Nephron progenitor cell (in vitro differentiated cells): ENCODE measurements around the gene TOB2.

Experiments
- DNase-seq: peaks from one replicate; pipeline ENCODE4 v3.0.0; 2021
- H3K27ac Mint-ChIP-seq: 2 replicates; pipeline ENCODE4 v1.8.0; 2021; ENCODE audit warnings: mild to moderate bottlenecking, moderate library complexity, mixed read lengths
- H3K27me3 Mint-ChIP-seq: 2 replicates; pipeline ENCODE4 v1.8.0; 2021; ENCODE audit warnings: mild to moderate bottlenecking, low read depth, mixed read lengths; ENCODE audit not compliant: poor library complexity
- H3K36me3 Mint-ChIP-seq: 2 replicates; pipeline ENCODE4 v1.8.0; 2021; ENCODE audit warnings: low read depth, mixed read lengths
- H3K4me1 Mint-ChIP-seq: 2 replicates; pipeline ENCODE4 v1.8.0; 2021; ENCODE audit warnings: mixed read lengths
- H3K4me3 Mint-ChIP-seq: 2 replicates; pipeline ENCODE4 v1.8.0; 2021; ENCODE audit warnings: mild to moderate bottlenecking, moderate library complexity, mixed read lengths
- H3K9me3 Mint-ChIP-seq: 2 replicates; pipeline ENCODE4 v1.8.0; 2021; ENCODE audit warnings: mild to moderate bottlenecking, moderate library complexity, mixed read lengths
- CTCF ChIP-seq: fragments of 200-600 bp; sonication (generic); IDR thresholded peaks from 2 replicates; pipeline ENCODE4 v1.5.0; 2021; ENCODE audit warnings: antibody characterized with exemption

The TOB2 gene

GRCh38 chr22:41485033-41485432 is 38.4 kb upstream of the TOB2 start:
- Mint-ChIP-seq H3K27ac (no peak overlapping the region), H3K27me3 (no peaks in the 10 kb centered on the region), H3K9me3 (no peaks in the 10 kb centered on the region), H3K4me3 (no peak overlapping the region), H3K36me3 (no peaks in the 10 kb centered on the region), H3K4me1 (peaks cover 13% of the 10 kb centered on the region)
- TF ChIP-seq CTCF = no peak
- DNase-seq = no peak

DNA sequence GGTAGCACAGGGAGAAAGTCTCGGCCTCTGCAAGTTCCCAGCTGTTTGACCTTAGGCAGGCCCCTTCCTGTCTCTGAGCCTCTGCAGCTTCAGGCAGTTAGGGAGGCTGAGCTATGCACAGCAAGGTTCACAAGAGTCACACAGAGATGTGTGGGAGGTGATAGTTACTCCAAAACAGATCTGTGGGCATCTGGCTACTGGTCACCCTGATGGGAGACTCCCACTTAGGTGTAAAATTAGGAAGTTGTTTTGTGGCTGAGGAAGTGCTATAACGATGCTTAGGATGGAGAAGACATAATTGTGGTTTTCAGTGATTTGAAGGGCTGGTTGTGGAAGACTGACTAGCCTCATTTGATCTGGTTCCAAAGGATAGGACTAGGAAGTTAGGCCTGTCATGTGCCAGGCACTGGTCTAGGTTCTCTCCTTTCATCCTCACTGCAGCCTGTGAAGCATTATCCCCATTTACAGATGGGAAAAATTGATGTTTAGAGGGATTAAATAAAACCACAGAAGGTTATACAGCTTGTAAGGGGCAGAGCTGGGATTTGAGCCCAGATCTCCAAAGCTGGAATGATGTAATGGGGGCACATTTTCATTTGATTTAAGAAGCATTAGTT is 35.8 kb upstream of the TOB2 start:
- Mint-ChIP-seq H3K27me3 (no peaks in the 10 kb centered on the region), H3K4me1 (peaks cover 21% of the 10 kb centered on the region)

DNA sequence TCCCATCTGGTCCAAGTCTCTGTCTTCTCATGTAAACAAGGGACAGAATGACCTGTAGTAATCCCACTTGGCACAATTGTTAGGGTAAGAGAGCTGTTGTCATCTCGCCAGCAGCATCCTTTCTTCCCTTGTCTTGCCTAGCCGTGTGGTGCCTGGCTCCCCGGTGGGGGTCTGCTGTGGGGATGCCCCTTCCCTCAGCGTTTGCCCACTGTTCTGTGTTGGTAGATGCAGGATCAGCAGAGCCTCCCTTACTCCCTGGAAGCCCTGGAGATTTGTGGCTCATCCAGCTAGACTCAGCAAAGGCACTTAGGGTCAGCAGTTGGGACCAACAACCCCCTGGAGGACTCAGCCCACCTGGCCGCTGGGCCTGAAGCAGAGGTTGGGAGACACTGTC is 35.3 kb upstream of the TOB2 start:
- Mint-ChIP-seq H3K4me3 (no peak overlapping the region), H3K4me1 (peaks cover 17% of the 10 kb centered on the region), H3K36me3 (no peaks in the 10 kb centered on the region), H3K27ac (no peak overlapping the region), H3K27me3 (no peaks in the 10 kb centered on the region), H3K9me3 (no peaks in the 10 kb centered on the region)
- DNase-seq = no peak
- TF ChIP-seq CTCF = no peak

More for the DNA sequence above, 35.8 kb upstream of the TOB2 start:
- H3K27ac Mint-ChIP-seq = peak overlapping the region; percentile 17
- no peak overlapping the region for H3K4me3 Mint-ChIP-seq
- TF ChIP-seq CTCF = no peak
- DNase-seq = no peak
- H3K9me3 Mint-ChIP-seq = no peaks in the 10 kb centered on the region
- no peaks in the 10 kb centered on the region for H3K36me3 Mint-ChIP-seq

GRCh38 chr22:41481131-41481830 is 34.7 kb upstream of the TOB2 start:
- Mint-ChIP-seq H3K4me1 (peaks cover 14% of the 10 kb centered on the region), H3K27me3 (no peaks in the 10 kb centered on the region)

GRCh38 chr22:41480397-41480735 is 33.8 kb upstream of the TOB2 start:
- H3K4me1 Mint-ChIP-seq = peaks cover 9% of the 10 kb centered on the region
- no peaks in the 10 kb centered on the region for H3K9me3 Mint-ChIP-seq
- no peak overlapping the region for H3K4me3 Mint-ChIP-seq
- no peaks in the 10 kb centered on the region for H3K36me3 Mint-ChIP-seq
- no peak for TF ChIP-seq CTCF
- H3K27ac Mint-ChIP-seq = no peak overlapping the region
- H3K27me3 Mint-ChIP-seq = no peaks in the 10 kb centered on the region
- no peak for DNase-seq

More at GRCh38 chr22:41481131-41481830, 34.7 kb upstream of the TOB2 start:
- no peak overlapping the region for H3K4me3 Mint-ChIP-seq
- DNase-seq = no peak
- H3K36me3 Mint-ChIP-seq = no peaks in the 10 kb centered on the region
- TF ChIP-seq CTCF = no peak
- H3K27ac Mint-ChIP-seq = no peak overlapping the region
- H3K9me3 Mint-ChIP-seq = no peaks in the 10 kb centered on the region
